HepG2 (cell line): ENCODE measurements around the gene MYO10. TPM values are rescaled to one million over a fixed set of nuclear protein-coding genes. Genes with fewer than 3 reads are reported as not detected.

Experiments
- ATAC-seq: fragments of 200-7000 bp; cut with Tn5 transposase; 3 replicates; pipeline ENCODE4 v1.9.1; 2020; ENCODE audit warnings: mild to moderate bottlenecking, moderate library complexity
- BruUV-seq: library from RNA; stranded (reverse); fragments of 400-500 nt; replicated peaks from 2 replicates; lab custom pipeline; 2021; lab: Mats Ljungman, UMichigan
- CTCF ChIA-PET: fragments of 300-600 bp; formaldehyde crosslinking; extraction: SDS; loops from one replicate; lab custom pipeline; 2021; ENCODE audit warnings: low total read pairs, inconsistent platforms, low intra/inter-chr PET ratio; lab: Yijun Ruan, JAX
- POLR2A ChIA-PET: fragments of 350-600 bp; sonication (Branson Sonifier 250); formaldehyde crosslinking; loops from one replicate; lab custom pipeline; 2020; ENCODE audit warnings: antibody characterized with exemption, inconsistent platforms; lab: Yijun Ruan, JAX
- DNase-seq: peaks from one replicate; pipeline ENCODE4 v3.0.0-alpha.2; 2015; ENCODE audit warnings: low spot score
- FAIRE-seq: peaks from 3 replicates; lab custom pipeline; 2011; peaks lifted over from hg19 to GRCh38; lab: Jason Lieb, UNC
- H2AFZ ChIP-seq: one replicate; pipeline ENCODE4 v1.6.1; 2011; ENCODE audit warnings: low read length, inconsistent platforms
- H3K27ac ChIP-seq: fragments of 300-600 bp; 3 replicates; pipeline ENCODE4 v1.8.0; 2011; ENCODE audit warnings: mixed run types, mild to moderate bottlenecking, mixed read lengths, low read length, inconsistent platforms; ENCODE audit not compliant: insufficient read depth; ENCODE audit errors: extremely low read length
- H3K27me3 ChIP-seq, 2 experiments: fragments of 200-600 bp in 1 of 2; 2 replicates in 1 of 2; 3 replicates in 1 of 2; pipeline versions ENCODE4 v1.6.0 to v1.8.0; 2011; ENCODE audit warnings: low read length in 2 of 2, mild to moderate bottlenecking in 2 of 2, moderate library complexity in 2 of 2, inconsistent platforms in 1 of 2; ENCODE audit not compliant: insufficient read depth in 2 of 2, control insufficient read depth in 1 of 2
- H3K36me3 ChIP-seq, 2 experiments: fragments of 200-600 bp in 1 of 2; replicated peaks in 1 of 2; 2 replicates in 1 of 2; 3 replicates in 1 of 2; pipeline versions ENCODE4 v1.5.1 to v1.8.0; 2011; ENCODE audit warnings: low read length in 2 of 2, inconsistent platforms in 1 of 2; ENCODE audit not compliant: insufficient read depth in 2 of 2, control insufficient read depth in 1 of 2
- H3K4me1 ChIP-seq: 2 replicates; pipeline ENCODE4 v1.5.1; 2012; ENCODE audit warnings: low read length, inconsistent platforms; ENCODE audit not compliant: insufficient read depth
- H3K4me2 ChIP-seq: 2 replicates; pipeline ENCODE4 v1.6.0; 2011; ENCODE audit warnings: low read depth, low read length, inconsistent platforms
- H3K4me3 ChIP-seq, 3 experiments: fragments of 200-600 bp in 1 of 3; sonication (generic), shearing (Covaris generic) in 1 of 3; replicated peaks in 1 of 3; 2 replicates each; pipeline ENCODE4 v1.5.1; 2011 to 2016; ENCODE audit warnings: low read length in 3 of 3, inconsistent platforms in 2 of 3, low read depth in 2 of 3, mild to moderate bottlenecking in 2 of 3, control low read depth in 1 of 3, mixed read lengths in 1 of 3; ENCODE audit not compliant: insufficient read depth in 1 of 3
- H3K79me2 ChIP-seq: one replicate; pipeline ENCODE4 v1.6.1; 2011; ENCODE audit warnings: low read length, inconsistent platforms; ENCODE audit not compliant: insufficient read depth
- H3K9ac ChIP-seq: 2 replicates; pipeline ENCODE4 v1.6.0; 2011; ENCODE audit warnings: mild to moderate bottlenecking, low read depth, low read length, inconsistent platforms; ENCODE audit not compliant: insufficient read depth
- H3K9me3 ChIP-seq: 2 replicates; pipeline ENCODE4 v1.5.1; 2012; ENCODE audit warnings: mild to moderate bottlenecking, low read length
- H4K20me1 ChIP-seq: 2 replicates; pipeline ENCODE4 v1.6.0; 2011; ENCODE audit warnings: inconsistent platforms, mild to moderate bottlenecking, low read length, moderate library complexity; ENCODE audit not compliant: insufficient read depth
- HNRNPL ChIP-seq: fragments of 200-400 bp; formaldehyde crosslinking; IDR thresholded peaks from 2 replicates; pipeline ENCODE4 v1.6.1; 2017; ENCODE audit warnings: mild to moderate bottlenecking, low read depth, low read length
- HOXA9 ChIP-seq: sonication (generic); formaldehyde crosslinking; IDR thresholded peaks from 2 replicates; pipeline ENCODE4 v1.8.1; 2022; ENCODE audit warnings: missing genetic modification reagents, mild to moderate bottlenecking, moderate library complexity, borderline replicate concordance
- LCORL ChIP-seq, 2 experiments: fragments of 450-650 bp in 1 of 2; sonication (generic) in 1 of 2; formaldehyde crosslinking in 1 of 2; IDR thresholded peaks; 2 replicates each; pipeline versions ENCODE4 v1.5.0 to v1.6.1; 2017 to 2020; ENCODE audit warnings: antibody characterized with exemption in 1 of 2, missing genetic modification reagents in 1 of 2
- NFE2 ChIP-seq: sonication (generic); formaldehyde crosslinking; IDR thresholded peaks from 2 replicates; pipeline ENCODE4 v1.4.0; 2020; ENCODE audit warnings: missing genetic modification reagents
- PITX1 ChIP-seq: sonication (generic); formaldehyde crosslinking; IDR thresholded peaks from 2 replicates; pipeline ENCODE4 v1.5.1; 2020; ENCODE audit warnings: mild to moderate bottlenecking, missing genetic modification reagents
- SIN3A ChIP-seq: IDR thresholded peaks from 2 replicates; pipeline ENCODE4 v1.6.1; 2011; ENCODE audit warnings: low read depth, mild to moderate bottlenecking, control low read depth, low read length, borderline replicate concordance
- TBX2 ChIP-seq: sonication (generic); formaldehyde crosslinking; IDR thresholded peaks from 2 replicates; pipeline ENCODE4 v1.5.0; 2020; ENCODE audit warnings: missing genetic modification reagents, mild to moderate bottlenecking, borderline replicate concordance
- ZNF264 ChIP-seq: sonication (generic); formaldehyde crosslinking; IDR thresholded peaks from 2 replicates; pipeline ENCODE4 v1.4.0; 2020; ENCODE audit warnings: missing genetic modification reagents
- ZNF770 ChIP-seq: sonication (generic); formaldehyde crosslinking; IDR thresholded peaks from 2 replicates; pipeline ENCODE4 v1.5.0; 2020; ENCODE audit warnings: mild to moderate bottlenecking, missing genetic modification reagents
- ZNF850 ChIP-seq: sonication (generic); formaldehyde crosslinking; conservative IDR thresholded peaks from 2 replicates; pipeline ENCODE4 v1.9.0; 2021; ENCODE audit warnings: mild to moderate bottlenecking, missing genetic modification reagents
- WGBS: methylation state at CpG from one replicate; pipeline ENCODE4 v1.1.6; 2017; ENCODE audit warnings: low lambda C conversion rate; 5-methylcytosine and 5-hydroxymethylcytosine counted together
- in situ Hi-C: cut with HindIII; loops from 2 replicates; pipeline ENCODE4 v1.10.0; 2017; ENCODE audit warnings: low pct_unique_long_range_greater_than_20kb; ENCODE audit not compliant: extremely low pct_ligation_motif_present
- intact Hi-C: fragments of 100-400 bp; cut with micrococcal nuclease; formaldehyde crosslinking; loops from one replicate; pipeline ENCODE4 v1.10.0; 2022; ENCODE audit not compliant: unreplicated experiment
- polyA plus RNA-seq, 8 experiments: library from polyadenylated mRNA; depleted of rRNA in 3 of 8; stranded (reverse) in 7 of 8; unstranded in 1 of 8; fragments of >200 nt; fragmentation: Illumina TruSeq in 4 of 8; extraction: Trizol in 4 of 8; gene quantifications; 2 replicates each; pipeline versions ENCODE4 v1.2.1 to v1.2.3, GENCODE V29; 2011 to 2016; ENCODE audit warnings: low read depth in 4 of 8, missing spikeins in 1 of 8, mixed read lengths in 1 of 8; ENCODE audit not compliant: insufficient read depth in 1 of 8
- total RNA-seq, 5 experiments: library from RNA; depleted of rRNA; stranded (reverse); fragments of >200 nt; fragmentation: Illumina TruSeq; extraction: Trizol; gene quantifications; 2 replicates each; pipeline ENCODE4 v1.2.3, GENCODE V29; 2016; ENCODE audit warnings: low read depth in 1 of 5

The MYO10 gene
- total and polyA plus RNA-seq, 2 of the 13 experiments (the other 11 are each of a cell fraction or from before 2014, with no cell fraction given) = 4.5 to 14.0 TPM

GRCh38 chr5:16704945-16705344, 231.1 kb downstream of the MYO10 start:
- intact Hi-C loops = no loop called here
- Histone ChIP-seq H3K9ac (no peak overlapping the region), H3K79me2 (no peaks in the 10 kb centered on the region), H3K36me3 (peaks cover 28 to 79% of the 10 kb centered on the region in 2 experiments; a peak in 4 of 5 replicates), H2AFZ (no peak overlapping the region), H3K4me2 (no peak overlapping the region), H3K27me3 (no peaks in the 10 kb centered on the region), H3K4me1 (no peaks in the 10 kb centered on the region), H3K9me3 (no peaks in the 10 kb centered on the region), H3K27ac (no peak overlapping the region), H4K20me1 (no peaks in the 10 kb centered on the region)
- WGBS = 89% methylated on average over 4 of the region's 4 CpGs
- POLR2A ChIA-PET = no interaction called here
- CTCF ChIA-PET = no interaction called here
- in situ Hi-C loops = no loop called here
- ATAC-seq = no peak
- BruUV-seq = no TSS peak
- no peak for FAIRE-seq
- no peak for DNase-seq
- TF ChIP-seq ZNF264 (CRISPR knock-in tag) = no peak
- no peak for TF ChIP-seq HNRNPL
- no peak for TF ChIP-seq HOXA9 (CRISPR knock-in tag)
- no peak for TF ChIP-seq TBX2
- TF ChIP-seq NFE2 (CRISPR knock-in tag) = no peak
- no peak for TF ChIP-seq LCORL (IDR thresholded peaks at IDR 0.05)
- TF ChIP-seq LCORL (CRISPR knock-in tag; IDR thresholded peaks at IDR 0.05) = no peak
- TF ChIP-seq ZNF850 = no peak
- no peak for TF ChIP-seq ZNF770 (CRISPR knock-in tag)
- no peak for TF ChIP-seq PITX1 (CRISPR knock-in tag)
- no peak for TF ChIP-seq SIN3A
- TF ChIP-seq, all 625 proteins: peak for 0
- H3K4me3 ChIP-seq = no peak overlapping the region
